HG03108 (cell line): ENCODE data around the gene CAPN9.
"Not testable (repeated sequence)": the region's sequence is repeated elsewhere in the genome, so short reads cannot be mapped to it uniquely, and the experiment has no call there.

Experiments
- ATAC-seq: cut with Tn5 transposase; IDR thresholded peaks from one replicate; pipeline ENCODE4 v1.9.1; 2021; ENCODE audit warnings: moderate library complexity; ENCODE audit not compliant: unreplicated experiment

Gene CAPN9

GRCh38 chr1:230710543-230710904 lies 36.7 kb upstream of the CAPN9 start:
- no peak for ATAC-seq

GRCh38 chr1:230711245-230711644 lies 35.9 kb upstream of the CAPN9 start:
- no peak for ATAC-seq

GRCh38 chr1:230712470-230712942 lies 34.7 kb upstream of the CAPN9 start:
- ATAC-seq, result no peak

- ATAC-seq, result no peak
Measured at GRCh38 chr1:230713138-230713537, 34.0 kb upstream of the CAPN9 start.

GRCh38 chr1:230713547-230713914 lies 33.7 kb upstream of the CAPN9 start:
- no peak for ATAC-seq

- ATAC-seq, result no peak
Measured at GRCh38 chr1:230713915-230714764, 33.0 kb upstream of the CAPN9 start, which contains the start of gene AGT. Gene AGT (minus strand): TSS chr1:230714122. CDS start chr1:230710823, 3,299 bp downstream.

- ATAC-seq, result no peak
Measured at GRCh38 chr1:230715510-230715909, 31.7 kb upstream of the CAPN9 start.

- ATAC-seq, result not testable (repeated sequence)
Measured at GRCh38 chr1:230716453-230716852, 30.7 kb upstream of the CAPN9 start.

GRCh38 chr1:230717251-230717650 lies 29.9 kb upstream of the CAPN9 start:
- no peak for ATAC-seq

- ATAC-seq, result not testable (repeated sequence)
Measured at GRCh38 chr1:230721849-230722522, 25.2 kb upstream of the CAPN9 start.

GRCh38 chr1:230725256-230726012 lies 21.8 kb upstream of the CAPN9 start:
- ATAC-seq, result no peak

GRCh38 chr1:230728710-230729392 lies 18.3 kb upstream of the CAPN9 start:
- ATAC-seq, result no peak

GRCh38 chr1:230730977-230731376 lies 16.2 kb upstream of the CAPN9 start:
- ATAC-seq, result no peak

GRCh38 chr1:230735447-230735846 lies 11.7 kb upstream of the CAPN9 start:
- no peak for ATAC-seq

GRCh38 chr1:230737622-230738262 lies 9.4 kb upstream of the CAPN9 start:
- ATAC-seq, result no peak

GRCh38 chr1:230739564-230740290 lies 7.5 kb upstream of the CAPN9 start:
- no peak for ATAC-seq

GRCh38 chr1:230743899-230744298 lies 3.3 kb upstream of the CAPN9 start:
- no peak for ATAC-seq

- no peak for ATAC-seq
Measured at GRCh38 chr1:230744382-230744781, 2.8 kb upstream of the CAPN9 start.

- ATAC-seq, result no peak
Measured at GRCh38 chr1:230745071-230745470, 2.1 kb upstream of the CAPN9 start.

- ATAC-seq, result no peak
Measured at GRCh38 chr1:230746617-230747016, 571 bp upstream of the CAPN9 start.
